Liver (tissue), 9 donors: ENCODE measurements around the gene RLN2. TPM values are rescaled to one million over a fixed set of nuclear protein-coding genes. Genes with fewer than 3 reads are reported as not detected.

Experiments
- DNase-seq: peaks from one replicate; pipeline ENCODE4 v3.0.0-alpha.2; 2017; ENCODE audit warnings: low spot score
- H3K27ac ChIP-seq, 2 donors: one replicate each; pipeline ENCODE4 v1.7.0; 2013; ENCODE audit warnings: inconsistent platforms in 2 of 2, low read length in 2 of 2, control low read depth in 1 of 2, low read depth in 1 of 2, mild to moderate bottlenecking in 1 of 2
- H3K27me3 ChIP-seq, 4 donors: one replicate each; pipeline versions ENCODE4 v1.6.1 to v1.7.0; 2013; ENCODE audit warnings: low read length in 3 of 4, inconsistent platforms in 1 of 4, mild to moderate bottlenecking in 1 of 4, moderate library complexity in 1 of 4; ENCODE audit not compliant: control insufficient read depth in 4 of 4, insufficient read depth in 4 of 4
- H3K36me3 ChIP-seq, 4 donors: one replicate each; pipeline versions ENCODE4 v1.6.1 to v1.7.0; 2013; ENCODE audit warnings: low read length in 3 of 4, mild to moderate bottlenecking in 3 of 4, low read depth in 1 of 4, moderate library complexity in 1 of 4; ENCODE audit not compliant: control insufficient read depth in 4 of 4, insufficient read depth in 3 of 4
- H3K4me1 ChIP-seq, 4 donors: one replicate each; pipeline versions ENCODE4 v1.6.1 to v1.7.0; 2013; ENCODE audit warnings: low read length in 3 of 4, mild to moderate bottlenecking in 3 of 4, moderate library complexity in 1 of 4; ENCODE audit not compliant: control insufficient read depth in 4 of 4, insufficient read depth in 4 of 4
- H3K4me3 ChIP-seq, 3 donors: one replicate each; pipeline versions ENCODE4 v1.6.1 to v1.7.0; 2013; ENCODE audit warnings: low read length in 3 of 3, control low read depth in 1 of 3, low read depth in 1 of 3, mild to moderate bottlenecking in 1 of 3
- H3K9ac ChIP-seq, 2 donors: one replicate each; pipeline ENCODE4 v1.7.0; 2013; ENCODE audit warnings: low read length in 2 of 2, mild to moderate bottlenecking in 2 of 2, moderate library complexity in 2 of 2, control low read depth in 1 of 2, low read depth in 1 of 2
- H3K9me3 ChIP-seq, 4 donors: one replicate each; pipeline versions ENCODE4 v1.6.1 to v1.7.0; 2013; ENCODE audit warnings: low read length in 3 of 4; ENCODE audit not compliant: control insufficient read depth in 4 of 4
- FOXA1 ChIP-seq: IDR thresholded peaks from 2 replicates; pipeline ENCODE4 v1.6.1; 2016; ENCODE audit warnings: antibody characterized with exemption
- HNF4A ChIP-seq, 2 donors: conservative IDR thresholded peaks; 2 replicates each; pipeline ENCODE4 v1.6.1; 2016; ENCODE audit warnings: antibody characterized with exemption in 2 of 2, mild to moderate bottlenecking in 2 of 2
- JUND ChIP-seq, 2 donors: IDR thresholded peaks; 2 replicates each; pipeline ENCODE4 v1.6.1; 2016; ENCODE audit warnings: antibody characterized with exemption in 2 of 2
- NR2F2 ChIP-seq: IDR thresholded peaks from 2 replicates; pipeline ENCODE4 v1.6.1; 2016; ENCODE audit warnings: antibody characterized with exemption
- RXRA ChIP-seq, 2 donors: IDR thresholded peaks; 2 replicates each; pipeline ENCODE4 v1.6.1; 2017 to 2018; ENCODE audit warnings: antibody characterized with exemption in 2 of 2, mild to moderate bottlenecking in 1 of 2
- TAF1 ChIP-seq: conservative IDR thresholded peaks from 2 replicates; pipeline ENCODE4 v1.6.1; 2016; ENCODE audit warnings: antibody characterized with exemption, mild to moderate bottlenecking
- YY1 ChIP-seq: IDR thresholded peaks from 2 replicates; pipeline ENCODE4 v1.6.1; 2016; ENCODE audit warnings: antibody characterized with exemption, mild to moderate bottlenecking
- WGBS: extraction: QIAGEN DNeasy Blood & Tissue Kit; methylation state at CpG from one replicate; pipeline ENCODE4 v1.1.7; 2013; 5-methylcytosine and 5-hydroxymethylcytosine counted together
- polyA plus RNA-seq, 2 donors: library from polyadenylated mRNA; stranded (reverse) in 1 of 2; unstranded in 1 of 2; fragments of 200-250 nt in 1 of 2; fragments of >200 nt in 1 of 2; fragmentation: Nextera tagmentation in 1 of 2; extraction: Ambion mirVana in 1 of 2; gene quantifications; one replicate each; pipeline versions ENCODE4 v1.2.1 to v1.2.3, GENCODE V29; 2013 to 2015
- total RNA-seq, 2 donors: library from RNA; depleted of rRNA; stranded (reverse); fragments of >200 nt; gene quantifications; one replicate each; pipeline ENCODE4 v1.2.3, GENCODE V29; 2014
- TF ChIP-seq, protein P1 (sequence below): IDR thresholded peaks from 2 replicates; pipeline ENCODE4 v1.6.1; 2016; ENCODE audit warnings: antibody characterized with exemption
- TF ChIP-seq, protein P2 (sequence below): IDR thresholded peaks from 2 replicates; pipeline ENCODE4 v1.6.1; 2016; ENCODE audit warnings: antibody characterized with exemption, mild to moderate bottlenecking
- TF ChIP-seq, protein P3 (sequence below): IDR thresholded peaks from 2 replicates; pipeline ENCODE4 v1.6.1; 2016; ENCODE audit warnings: antibody characterized with exemption
- TF ChIP-seq, protein P4 (sequence below): fragments of 150-350 bp; IDR thresholded peaks from 2 replicates; pipeline ENCODE4 v1.5.1; 2017; ENCODE audit warnings: improper control_type of control experiment, low read depth, low read length; ENCODE audit not compliant: missing input control
- TF ChIP-seq, protein P5 (sequence below): IDR thresholded peaks from 2 replicates; pipeline ENCODE4 v1.6.1; 2016; ENCODE audit warnings: antibody characterized with exemption
- donor health status: healthy.
- donor health status: healthy.
- donor health status: healthy.
- donor health status: healthy.
- donor health status: healthy.

RLN2 gene
- total and polyA plus RNA-seq, 4 donors, result 0.33 TPM; not detected in 3

DNA sequence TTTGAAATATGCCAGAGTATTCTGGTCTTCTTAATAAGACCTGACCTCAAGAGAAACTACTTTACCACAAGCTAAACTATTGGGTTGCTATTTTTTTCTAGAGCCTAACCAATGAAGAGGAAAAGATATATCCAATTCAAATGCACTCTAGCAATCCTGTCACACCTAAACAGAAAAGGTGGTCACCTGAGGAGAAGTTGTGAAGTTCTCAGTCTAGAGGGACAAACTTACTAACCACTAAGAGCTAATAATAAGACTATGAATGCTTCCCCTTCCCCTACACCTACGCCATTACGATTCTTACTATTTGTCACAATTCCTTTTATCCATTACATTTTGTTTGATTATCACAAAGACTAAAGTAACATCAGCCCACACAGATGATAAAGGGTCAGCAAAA, 29.7 kb downstream of the RLN2 start:
- 83% methylated on average over 2 of the region's 2 CpGs for WGBS
- TF ChIP-seq FOXA1 (no peak), RXRA (IDR thresholded peaks at IDR 0.05) (no peak)
- TF ChIP-seq, protein P1, sequence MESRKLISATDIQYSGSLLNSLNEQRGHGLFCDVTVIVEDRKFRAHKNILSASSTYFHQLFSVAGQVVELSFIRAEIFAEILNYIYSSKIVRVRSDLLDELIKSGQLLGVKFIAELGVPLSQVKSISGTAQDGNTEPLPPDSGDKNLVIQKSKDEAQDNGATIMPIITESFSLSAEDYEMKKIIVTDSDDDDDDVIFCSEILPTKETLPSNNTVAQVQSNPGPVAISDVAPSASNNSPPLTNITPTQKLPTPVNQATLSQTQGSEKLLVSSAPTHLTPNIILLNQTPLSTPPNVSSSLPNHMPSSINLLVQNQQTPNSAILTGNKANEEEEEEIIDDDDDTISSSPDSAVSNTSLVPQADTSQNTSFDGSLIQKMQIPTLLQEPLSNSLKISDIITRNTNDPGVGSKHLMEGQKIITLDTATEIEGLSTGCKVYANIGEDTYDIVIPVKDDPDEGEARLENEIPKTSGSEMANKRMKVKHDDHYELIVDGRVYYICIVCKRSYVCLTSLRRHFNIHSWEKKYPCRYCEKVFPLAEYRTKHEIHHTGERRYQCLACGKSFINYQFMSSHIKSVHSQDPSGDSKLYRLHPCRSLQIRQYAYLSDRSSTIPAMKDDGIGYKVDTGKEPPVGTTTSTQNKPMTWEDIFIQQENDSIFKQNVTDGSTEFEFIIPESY, result no peak
- H3K9me3 ChIP-seq, result no peaks in the 10 kb centered on the region
- no peak overlapping the region for H3K9ac ChIP-seq
- H3K4me1 ChIP-seq, result no peaks in the 10 kb centered on the region
- no peaks in the 10 kb centered on the region for H3K36me3 ChIP-seq
- no peak for DNase-seq
- H3K27ac ChIP-seq, result no peak overlapping the region
- H3K4me3 ChIP-seq, result no peak overlapping the region
- H3K27me3 ChIP-seq, result no peaks in the 10 kb centered on the region

DNA sequence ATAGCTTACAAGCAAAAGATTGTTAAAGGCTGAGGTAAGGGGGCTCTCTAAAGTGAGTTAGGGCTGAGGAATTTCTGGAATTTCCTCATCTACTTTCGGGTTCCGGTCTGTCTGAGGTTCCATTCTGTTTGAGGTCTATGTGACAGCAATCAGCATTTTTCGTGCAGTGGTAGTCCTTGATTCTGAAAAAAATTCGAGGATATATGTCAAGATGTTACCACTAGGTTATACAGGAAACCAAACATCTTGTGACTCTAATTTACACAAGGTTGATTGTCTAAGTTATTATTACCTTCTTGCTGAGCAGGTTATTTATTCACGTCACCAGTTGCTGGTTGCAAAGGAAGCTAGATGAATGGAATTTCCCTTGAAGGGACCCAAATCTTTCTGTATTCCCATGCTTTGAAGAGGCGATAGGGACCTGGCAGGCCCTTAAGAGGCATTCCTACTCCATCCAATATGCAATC, 35.2 kb downstream of the RLN2 start:
- Histone ChIP-seq H3K9me3 (no peaks in the 10 kb centered on the region), H3K36me3 (no peaks in the 10 kb centered on the region), H3K4me3 (no peak overlapping the region), H3K4me1 (no peaks in the 10 kb centered on the region), H3K9ac (no peak overlapping the region), H3K27me3 (no peaks in the 10 kb centered on the region), H3K27ac (no peak overlapping the region)
- 57% methylated on average over 6 of the region's 6 CpGs for WGBS
- TF ChIP-seq, protein P2, sequence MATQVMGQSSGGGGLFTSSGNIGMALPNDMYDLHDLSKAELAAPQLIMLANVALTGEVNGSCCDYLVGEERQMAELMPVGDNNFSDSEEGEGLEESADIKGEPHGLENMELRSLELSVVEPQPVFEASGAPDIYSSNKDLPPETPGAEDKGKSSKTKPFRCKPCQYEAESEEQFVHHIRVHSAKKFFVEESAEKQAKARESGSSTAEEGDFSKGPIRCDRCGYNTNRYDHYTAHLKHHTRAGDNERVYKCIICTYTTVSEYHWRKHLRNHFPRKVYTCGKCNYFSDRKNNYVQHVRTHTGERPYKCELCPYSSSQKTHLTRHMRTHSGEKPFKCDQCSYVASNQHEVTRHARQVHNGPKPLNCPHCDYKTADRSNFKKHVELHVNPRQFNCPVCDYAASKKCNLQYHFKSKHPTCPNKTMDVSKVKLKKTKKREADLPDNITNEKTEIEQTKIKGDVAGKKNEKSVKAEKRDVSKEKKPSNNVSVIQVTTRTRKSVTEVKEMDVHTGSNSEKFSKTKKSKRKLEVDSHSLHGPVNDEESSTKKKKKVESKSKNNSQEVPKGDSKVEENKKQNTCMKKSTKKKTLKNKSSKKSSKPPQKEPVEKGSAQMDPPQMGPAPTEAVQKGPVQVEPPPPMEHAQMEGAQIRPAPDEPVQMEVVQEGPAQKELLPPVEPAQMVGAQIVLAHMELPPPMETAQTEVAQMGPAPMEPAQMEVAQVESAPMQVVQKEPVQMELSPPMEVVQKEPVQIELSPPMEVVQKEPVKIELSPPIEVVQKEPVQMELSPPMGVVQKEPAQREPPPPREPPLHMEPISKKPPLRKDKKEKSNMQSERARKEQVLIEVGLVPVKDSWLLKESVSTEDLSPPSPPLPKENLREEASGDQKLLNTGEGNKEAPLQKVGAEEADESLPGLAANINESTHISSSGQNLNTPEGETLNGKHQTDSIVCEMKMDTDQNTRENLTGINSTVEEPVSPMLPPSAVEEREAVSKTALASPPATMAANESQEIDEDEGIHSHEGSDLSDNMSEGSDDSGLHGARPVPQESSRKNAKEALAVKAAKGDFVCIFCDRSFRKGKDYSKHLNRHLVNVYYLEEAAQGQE, result no peak
- TF ChIP-seq YY1 (no peak), NR2F2 (no peak), FOXA1 (no peak), TAF1 (no peak), HNF4A (conservative IDR thresholded peaks at IDR 0.05) (no peak), RXRA (IDR thresholded peaks at IDR 0.05) (no peak), JUND (IDR thresholded peaks at IDR 0.05) (no peak)
- TF ChIP-seq, protein P1, result no peak
- TF ChIP-seq, protein P3, sequence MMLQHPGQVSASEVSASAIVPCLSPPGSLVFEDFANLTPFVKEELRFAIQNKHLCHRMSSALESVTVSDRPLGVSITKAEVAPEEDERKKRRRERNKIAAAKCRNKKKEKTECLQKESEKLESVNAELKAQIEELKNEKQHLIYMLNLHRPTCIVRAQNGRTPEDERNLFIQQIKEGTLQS, result no peak
- TF ChIP-seq, protein P4, sequence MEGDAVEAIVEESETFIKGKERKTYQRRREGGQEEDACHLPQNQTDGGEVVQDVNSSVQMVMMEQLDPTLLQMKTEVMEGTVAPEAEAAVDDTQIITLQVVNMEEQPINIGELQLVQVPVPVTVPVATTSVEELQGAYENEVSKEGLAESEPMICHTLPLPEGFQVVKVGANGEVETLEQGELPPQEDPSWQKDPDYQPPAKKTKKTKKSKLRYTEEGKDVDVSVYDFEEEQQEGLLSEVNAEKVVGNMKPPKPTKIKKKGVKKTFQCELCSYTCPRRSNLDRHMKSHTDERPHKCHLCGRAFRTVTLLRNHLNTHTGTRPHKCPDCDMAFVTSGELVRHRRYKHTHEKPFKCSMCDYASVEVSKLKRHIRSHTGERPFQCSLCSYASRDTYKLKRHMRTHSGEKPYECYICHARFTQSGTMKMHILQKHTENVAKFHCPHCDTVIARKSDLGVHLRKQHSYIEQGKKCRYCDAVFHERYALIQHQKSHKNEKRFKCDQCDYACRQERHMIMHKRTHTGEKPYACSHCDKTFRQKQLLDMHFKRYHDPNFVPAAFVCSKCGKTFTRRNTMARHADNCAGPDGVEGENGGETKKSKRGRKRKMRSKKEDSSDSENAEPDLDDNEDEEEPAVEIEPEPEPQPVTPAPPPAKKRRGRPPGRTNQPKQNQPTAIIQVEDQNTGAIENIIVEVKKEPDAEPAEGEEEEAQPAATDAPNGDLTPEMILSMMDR, result no peak
- TF ChIP-seq, protein P5, sequence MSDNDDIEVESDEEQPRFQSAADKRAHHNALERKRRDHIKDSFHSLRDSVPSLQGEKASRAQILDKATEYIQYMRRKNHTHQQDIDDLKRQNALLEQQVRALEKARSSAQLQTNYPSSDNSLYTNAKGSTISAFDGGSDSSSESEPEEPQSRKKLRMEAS, result no peak
- DNase-seq, result no peak
